ENCODE data around the gene SMIM31. TPM values are rescaled to one million over a fixed set of nuclear protein-coding genes. Genes with fewer than 3 reads are reported as not detected.

The SMIM31 gene
- polyA plus RNA-seq, 1 of the 3 experiments (the other 2 are of a cell fraction) = not detected

- TF ChIP-seq EP300 (IDR thresholded peaks at IDR 0.05; ENCODE audit: borderline replicate concordance in 1 of 2, low read depth in 1 of 2, low read length in 1 of 2) (no peak), IRF3 (IDR thresholded peaks at IDR 0.05; ENCODE audit: low read depth, low read length) (no peak), CHD2 (IDR thresholded peaks at IDR 0.05; ENCODE audit: low read length, partially characterized antibody) (no peak), REST (IDR thresholded peaks at IDR 0.05; ENCODE audit: low read depth, low read length) (no peak), RFX5 (IDR thresholded peaks at IDR 0.05; ENCODE audit: low read length) (no peak), FOXJ3 (CRISPR knock-in tag; IDR thresholded peaks at IDR 0.05) (no peak), RCOR1 (IDR thresholded peaks at IDR 0.05; ENCODE audit: low read length) (no peak), SIN3A (IDR thresholded peaks at IDR 0.05; ENCODE audit: borderline replicate concordance, low read depth, low read length) (no peak), RAD21 (IDR thresholded peaks at IDR 0.05; ENCODE audit: low read length) (no peak), POLR2AphosphoS5 (IDR thresholded peaks at IDR 0.05; ENCODE audit: low read depth, low read length) (no peak)
- POLR2A ChIA-PET = interaction anchor here (0.7 kb wide), 1 partner anchor 1633 kb away, joined by 4 read pairs; no protein-coding TSS in a partner anchor
- Histone ChIP-seq H3K9ac (no peak overlapping the region), H3K9me3 (no peaks in the 10 kb centered on the region), H3K79me2 (ENCODE audit: insufficient read depth) (no peaks in the 10 kb centered on the region), H3K4me3 (ENCODE audit: low read depth in 2 of 2, low read length in 1 of 2) (no peak overlapping the region), H3K4me1 (ENCODE audit: control insufficient read depth in 1 of 2, insufficient read depth in 2 of 2, low read depth in 1 of 2, low read length in 1 of 2) (no peaks in the 10 kb centered on the region; a peak in 1 of 4 replicates), H3F3A (replicated peaks; ENCODE audit: insufficient read depth) (no peaks in the 10 kb centered on the region), H3K27me3 (ENCODE audit: insufficient read depth) (no peaks in the 10 kb centered on the region), H2AFZ (ENCODE audit: low read depth) (no peak overlapping the region), H3K4me2 (no peak overlapping the region), H3K9me2 (no peaks in the 10 kb centered on the region), H3K36me3 (replicated peaks in 1 of 2; ENCODE audit: control insufficient read depth in 1 of 2, insufficient read depth in 2 of 2, low read length in 1 of 2) (no peaks in the 10 kb centered on the region), H3K27ac (ENCODE audit: low read depth in 2 of 2, low read length in 1 of 2) (no peak overlapping the region), H4K20me1 (ENCODE audit: insufficient read depth) (no peaks in the 10 kb centered on the region)
- CTCF ChIA-PET = no interaction called here
- no peak for DNase-seq
- 3% methylated on average over 3 of the region's 3 CpGs for WGBS (ENCODE audit: low lambda C conversion rate)
Measured at GRCh38 chr4:164847016-164847415, 93.1 kb downstream of the SMIM31 start.

GRCh38 chr4:164847967-164848649, 94.2 kb downstream of the SMIM31 start:
- CTCF ChIA-PET = no interaction called here
- no peak overlapping the region for H3K27ac ChIP-seq (ENCODE audit: low read depth in 2 of 2, low read length in 1 of 2)
- DNase-seq = no peak
- TF ChIP-seq REST (IDR thresholded peaks at IDR 0.05; ENCODE audit: low read depth, low read length) (no peak), MXI1 (IDR thresholded peaks at IDR 0.05; ENCODE audit: low read depth, low read length) (no peak), RFX5 (IDR thresholded peaks at IDR 0.05; ENCODE audit: low read length) (no peak), RXRA (IDR thresholded peaks at IDR 0.05; ENCODE audit: borderline replicate concordance, low read depth) (no peak), FOXM1 (IDR thresholded peaks at IDR 0.05; ENCODE audit: low read depth) (no peak), SIN3A (IDR thresholded peaks at IDR 0.05; ENCODE audit: borderline replicate concordance, low read depth, low read length) (no peak), USF1 (IDR thresholded peaks at IDR 0.05; ENCODE audit: borderline replicate concordance, low read depth) (no peak), FOXJ3 (CRISPR knock-in tag; IDR thresholded peaks at IDR 0.05) (no peak), POLR2AphosphoS5 (IDR thresholded peaks at IDR 0.05; ENCODE audit: low read depth, low read length) (no peak), YY1 (IDR thresholded peaks at IDR 0.05; ENCODE audit: low read depth) (no peak), TEAD4 (IDR thresholded peaks at IDR 0.05; ENCODE audit: borderline replicate concordance, insufficient read depth) (no peak)

More at GRCh38 chr4:164847967-164848649, 94.2 kb downstream of the SMIM31 start:
- Histone ChIP-seq H3K27me3 (ENCODE audit: insufficient read depth) (no peaks in the 10 kb centered on the region), H3F3A (replicated peaks; ENCODE audit: insufficient read depth) (no peaks in the 10 kb centered on the region), H3K9me2 (no peaks in the 10 kb centered on the region), H3K79me2 (ENCODE audit: insufficient read depth) (no peaks in the 10 kb centered on the region), H4K20me1 (ENCODE audit: insufficient read depth) (no peaks in the 10 kb centered on the region), H3K4me2 (no peak overlapping the region), H3K4me3 (ENCODE audit: low read depth in 2 of 2, low read length in 1 of 2) (no peak overlapping the region), H3K36me3 (replicated peaks in 1 of 2; ENCODE audit: control insufficient read depth in 1 of 2, insufficient read depth in 2 of 2, low read length in 1 of 2) (no peaks in the 10 kb centered on the region), H3K9ac (no peak overlapping the region), H2AFZ (ENCODE audit: low read depth) (no peak overlapping the region), H3K4me1 (ENCODE audit: control insufficient read depth in 1 of 2, insufficient read depth in 2 of 2, low read depth in 1 of 2, low read length in 1 of 2) (no peaks in the 10 kb centered on the region; a peak in 1 of 4 replicates), H3K9me3 (no peaks in the 10 kb centered on the region)
- 2% methylated on average over 2 of the region's 2 CpGs for WGBS (ENCODE audit: low lambda C conversion rate)
- POLR2A ChIA-PET = interaction anchor here (0.7 kb wide), 1 partner anchor 1634 kb away, joined by 4 read pairs; no protein-coding TSS in a partner anchor
